Fibroblast of lung (primary cell): Measurements from ENCODE around the gene TBC1D8. TPM values are rescaled to one million over a fixed set of nuclear protein-coding genes. Genes with fewer than 3 reads are reported as not detected.

ENCODE experiments used
- DNase-seq, 2 donors: peaks; one replicate each; pipeline versions ENCODE4 v3.0.0 to v3.0.0-alpha.2; 2010; ENCODE audit warnings: low read depth in 2 of 2
- H2AFZ ChIP-seq: 2 replicates; pipeline ENCODE4 v1.5.1; 2012; ENCODE audit warnings: low read length, control low read depth, inconsistent platforms
- H3K27ac ChIP-seq: 2 replicates; pipeline ENCODE4 v1.5.1; 2011; ENCODE audit warnings: low read length, control low read depth; ENCODE audit not compliant: insufficient read depth
- H3K27me3 ChIP-seq: 2 replicates; pipeline ENCODE4 v1.5.1; 2011; ENCODE audit warnings: mild to moderate bottlenecking, low read length; ENCODE audit not compliant: control insufficient read depth, insufficient read depth
- H3K36me3 ChIP-seq: 2 replicates; pipeline ENCODE4 v1.5.1; 2011; ENCODE audit warnings: low read length; ENCODE audit not compliant: control insufficient read depth, insufficient read depth
- H3K4me1 ChIP-seq: 2 replicates; pipeline ENCODE4 v1.5.1; 2011; ENCODE audit warnings: low read length; ENCODE audit not compliant: control insufficient read depth, insufficient read depth; ENCODE audit errors: extremely low read depth
- H3K4me2 ChIP-seq: 2 replicates; pipeline ENCODE4 v1.5.1; 2011; ENCODE audit warnings: low read length, control low read depth; ENCODE audit not compliant: insufficient read depth; ENCODE audit errors: extremely low read depth
- H3K4me3 ChIP-seq, 4 experiments: fragments of 200-600 bp in 1 of 4; sonication (generic) in 1 of 4; replicated peaks in 1 of 4; 2 replicates each; pipeline ENCODE4 v1.5.1; 2011 to 2016; ENCODE audit warnings: low read length in 4 of 4, low read depth in 3 of 4, mild to moderate bottlenecking in 3 of 4, control low read depth in 2 of 4, inconsistent platforms in 1 of 4, mixed read lengths in 1 of 4; ENCODE audit not compliant: insufficient read depth in 1 of 4; ENCODE audit errors: control extremely low read depth in 1 of 4
- H3K79me2 ChIP-seq: 2 replicates; pipeline ENCODE4 v1.5.1; 2012; ENCODE audit warnings: mild to moderate bottlenecking, low read length, inconsistent platforms; ENCODE audit not compliant: control insufficient read depth, insufficient read depth
- H3K9ac ChIP-seq: 2 replicates; pipeline ENCODE4 v1.5.1; 2011; ENCODE audit warnings: mild to moderate bottlenecking, low read length, control low read depth; ENCODE audit not compliant: insufficient read depth
- H3K9me3 ChIP-seq: 2 replicates; pipeline ENCODE4 v1.5.1; 2012; ENCODE audit warnings: low read depth, low read length; ENCODE audit not compliant: control insufficient read depth, insufficient read depth
- H4K20me1 ChIP-seq: 2 replicates; pipeline ENCODE4 v1.5.1; 2011; ENCODE audit warnings: low read length; ENCODE audit not compliant: control insufficient read depth, insufficient read depth; ENCODE audit errors: extremely low read depth
- EZH2 ChIP-seq: IDR thresholded peaks from 2 replicates; pipeline ENCODE4 v1.5.1; 2012; ENCODE audit warnings: low read length, control low read depth, mild to moderate bottlenecking; ENCODE audit errors: missing control alignments
- polyA plus RNA-seq, 2 donors: library from polyadenylated mRNA; depleted of rRNA in 1 of 2; stranded (reverse) in 1 of 2; unstranded in 1 of 2; fragments of >200 nt; gene quantifications; 2 replicates each; pipeline ENCODE4 v1.2.1, GENCODE V29; 2011 to 2012; ENCODE audit warnings: missing spikeins in 1 of 2
- total RNA-seq: library from RNA; depleted of rRNA; stranded (reverse); fragments of >200 nt; gene quantifications from 2 replicates; pipeline ENCODE4 v1.2.1, GENCODE V29; 2014
- TF ChIP-seq, protein P1 (sequence below), 2 donors: IDR thresholded peaks in 1 of 2; conservative IDR thresholded peaks in 1 of 2; 1 replicate in 1 of 2; 2 replicates in 1 of 2; pipeline ENCODE4 v1.5.1; 2011 to 2012; ENCODE audit warnings: low read length in 2 of 2, control low read depth in 1 of 2, inconsistent platforms in 1 of 2, low read depth in 1 of 2, mild to moderate bottlenecking in 1 of 2

The TBC1D8 gene
- total and polyA plus RNA-seq, 2 donors (not counting 1 experiment from before 2014, with no cell fraction given), result 3.8 to 5.4 TPM

DNA sequence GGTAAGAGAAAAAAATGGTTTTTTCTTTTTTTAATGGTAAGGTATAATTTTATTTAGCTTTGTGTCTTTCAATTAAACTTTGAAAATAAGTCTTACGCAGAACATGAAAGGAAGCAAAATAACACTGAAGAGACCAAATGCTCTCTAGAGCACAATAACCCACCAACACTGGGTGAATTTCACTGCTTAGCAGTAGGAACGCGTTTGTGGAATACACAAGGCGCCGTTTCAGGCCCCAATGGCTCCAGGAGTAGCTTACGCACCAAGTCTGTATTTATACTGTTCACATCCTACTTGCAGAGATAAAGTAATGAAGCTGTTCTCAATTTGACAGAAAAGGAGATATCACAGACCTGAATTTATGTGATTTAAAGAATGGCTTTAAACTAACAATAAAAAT, 125.6 kb downstream of the TBC1D8 start:
- H3K4me2 ChIP-seq, result no peak overlapping the region
- H3K79me2 ChIP-seq, result no peaks in the 10 kb centered on the region
- no peak for DNase-seq
- H3K4me3 ChIP-seq, result no peak overlapping the region
- no peak overlapping the region for H3K27ac ChIP-seq
- TF ChIP-seq EZH2, result no peak
- TF ChIP-seq, protein P1, sequence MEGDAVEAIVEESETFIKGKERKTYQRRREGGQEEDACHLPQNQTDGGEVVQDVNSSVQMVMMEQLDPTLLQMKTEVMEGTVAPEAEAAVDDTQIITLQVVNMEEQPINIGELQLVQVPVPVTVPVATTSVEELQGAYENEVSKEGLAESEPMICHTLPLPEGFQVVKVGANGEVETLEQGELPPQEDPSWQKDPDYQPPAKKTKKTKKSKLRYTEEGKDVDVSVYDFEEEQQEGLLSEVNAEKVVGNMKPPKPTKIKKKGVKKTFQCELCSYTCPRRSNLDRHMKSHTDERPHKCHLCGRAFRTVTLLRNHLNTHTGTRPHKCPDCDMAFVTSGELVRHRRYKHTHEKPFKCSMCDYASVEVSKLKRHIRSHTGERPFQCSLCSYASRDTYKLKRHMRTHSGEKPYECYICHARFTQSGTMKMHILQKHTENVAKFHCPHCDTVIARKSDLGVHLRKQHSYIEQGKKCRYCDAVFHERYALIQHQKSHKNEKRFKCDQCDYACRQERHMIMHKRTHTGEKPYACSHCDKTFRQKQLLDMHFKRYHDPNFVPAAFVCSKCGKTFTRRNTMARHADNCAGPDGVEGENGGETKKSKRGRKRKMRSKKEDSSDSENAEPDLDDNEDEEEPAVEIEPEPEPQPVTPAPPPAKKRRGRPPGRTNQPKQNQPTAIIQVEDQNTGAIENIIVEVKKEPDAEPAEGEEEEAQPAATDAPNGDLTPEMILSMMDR (conservative IDR thresholded peaks at IDR 0.05 in 1 of 2, IDR thresholded peaks at IDR 0.05 in 1 of 2; ENCODE audit: low read depth in 1 of 2, low read length in 2 of 2), result no peak
- H3K9me3 ChIP-seq, result no peaks in the 10 kb centered on the region
- H2AFZ ChIP-seq, result no peak overlapping the region
- no peak overlapping the region for H3K9ac ChIP-seq
- no peaks in the 10 kb centered on the region for H3K36me3 ChIP-seq
- H3K27me3 ChIP-seq, result no peaks in the 10 kb centered on the region
- H4K20me1 ChIP-seq, result no peaks in the 10 kb centered on the region
- H3K4me1 ChIP-seq, result no peaks in the 10 kb centered on the region

DNA sequence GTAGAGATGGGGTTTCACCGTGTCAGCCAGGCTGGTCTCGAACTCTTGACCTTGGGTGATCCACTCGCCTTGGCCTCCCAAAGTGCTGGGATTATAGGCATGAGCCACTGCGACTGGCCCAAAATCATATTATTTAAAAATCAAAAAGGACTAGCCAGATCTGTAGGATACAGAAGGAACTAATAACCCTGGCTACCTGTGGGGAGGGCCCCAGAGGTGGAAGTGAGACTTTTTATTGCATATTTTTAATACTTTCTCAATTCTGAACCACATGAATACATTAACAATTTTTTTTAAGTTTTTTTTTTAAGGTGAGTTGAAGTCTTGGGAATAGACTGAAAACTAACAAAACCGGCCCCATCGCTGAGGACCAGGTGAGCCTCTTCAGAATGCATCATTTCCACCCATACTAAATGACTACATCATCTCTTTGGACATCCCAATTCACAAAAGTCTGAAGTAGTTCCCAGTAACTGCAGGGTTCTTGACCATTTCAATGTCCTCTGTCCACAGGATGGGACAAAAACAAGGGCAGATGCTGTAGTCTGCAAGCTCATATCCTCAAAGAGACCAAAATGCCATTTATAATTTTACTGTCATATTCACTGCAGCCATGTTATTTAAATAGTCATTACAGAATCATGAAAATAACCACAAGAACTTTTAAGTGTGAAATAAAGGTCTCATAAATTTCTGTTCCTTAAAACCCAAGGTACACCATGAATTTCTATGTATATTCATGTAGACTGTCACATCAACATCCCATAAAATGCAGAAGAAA, 127.7 kb downstream of the TBC1D8 start:
- Histone ChIP-seq H3K79me2 (no peaks in the 10 kb centered on the region), H4K20me1 (no peaks in the 10 kb centered on the region), H3K9me3 (no peaks in the 10 kb centered on the region), H3K4me1 (no peaks in the 10 kb centered on the region), H3K27ac (no peak overlapping the region), H3K36me3 (no peaks in the 10 kb centered on the region), H3K9ac (no peak overlapping the region), H3K4me3 (no peak overlapping the region), H3K27me3 (no peaks in the 10 kb centered on the region), H2AFZ (no peak overlapping the region), H3K4me2 (no peak overlapping the region)
- TF ChIP-seq EZH2, result no peak
- TF ChIP-seq, protein P1 (conservative IDR thresholded peaks at IDR 0.05 in 1 of 2, IDR thresholded peaks at IDR 0.05 in 1 of 2; ENCODE audit: low read depth in 1 of 2, low read length in 2 of 2), result no peak
- no peak for DNase-seq

DNA sequence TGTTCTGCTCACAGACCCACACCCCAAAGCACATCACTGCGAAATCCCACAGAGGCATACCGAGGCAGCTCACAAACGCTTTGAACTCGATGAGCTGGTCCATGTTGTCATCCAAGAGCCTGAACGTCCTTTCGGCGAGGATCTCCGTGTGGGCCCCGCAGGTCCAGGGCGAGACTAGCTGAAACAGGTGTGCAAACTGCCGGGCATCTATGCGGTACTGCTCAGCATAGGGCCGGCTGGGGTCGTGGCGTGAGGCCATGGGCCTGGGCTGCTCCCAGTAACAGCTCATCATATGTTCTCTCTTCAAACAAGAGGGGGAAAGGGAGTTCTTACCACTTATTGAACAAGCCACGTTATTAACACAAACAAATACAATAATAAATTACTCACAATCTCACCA, 129.0 kb downstream of the TBC1D8 start:
- no peak overlapping the region for H2AFZ ChIP-seq
- H3K9me3 ChIP-seq, result no peaks in the 10 kb centered on the region
- H3K79me2 ChIP-seq, result no peaks in the 10 kb centered on the region
- no peaks in the 10 kb centered on the region for H3K36me3 ChIP-seq
- H3K4me2 ChIP-seq, result no peak overlapping the region
- no peaks in the 10 kb centered on the region for H4K20me1 ChIP-seq
- no peaks in the 10 kb centered on the region for H3K27me3 ChIP-seq
- no peak for TF ChIP-seq EZH2
- TF ChIP-seq, protein P1 (conservative IDR thresholded peaks at IDR 0.05 in 1 of 2, IDR thresholded peaks at IDR 0.05 in 1 of 2; ENCODE audit: low read depth in 1 of 2, low read length in 2 of 2), result no peak
- H3K4me3 ChIP-seq, result no peak overlapping the region
- no peaks in the 10 kb centered on the region for H3K4me1 ChIP-seq
- no peak for DNase-seq
- no peak overlapping the region for H3K9ac ChIP-seq
- no peak overlapping the region for H3K27ac ChIP-seq
